Measurements from ENCODE around the gene EIF5B. TPM values are rescaled to one million over a fixed set of nuclear protein-coding genes. Genes with fewer than 3 reads are reported as not detected.

EIF5B gene
- total and polyA plus RNA-seq, 2 of the 4 experiments (the other 2 are of a cell fraction) = 19.7 to 21.8 TPM

GRCh38 chr2:99399063-99399462 is 61.9 kb downstream of the EIF5B start:
- H4K20me1 ChIP-seq (ENCODE audit: insufficient read depth, low read length) = peaks cover 6% of the 10 kb centered on the region; the same call in 1 of the 2 replicates
- intact Hi-C loops (cut with micrococcal nuclease) (no loop called here), in situ Hi-C loops (cut with MboI; ENCODE audit: low sequenced_read_pairs) (no loop called here), dilution Hi-C loops (cut with HindIII; ENCODE audit: low sequenced_read_pairs, unreplicated experiment) (no loop called here)
- no peak overlapping the region for H3K9ac ChIP-seq (ENCODE audit: low read depth, low read length)
- WGBS, 2 experiments (ENCODE audit: extremely low coverage in 2 of 2, insufficient read length in 1 of 2) = no CpG with 5 or more reads among the region's 5 CpGs
- peaks cover 2% of the 10 kb centered on the region; the same call in 1 of the 2 replicates for H3K4me1 ChIP-seq (ENCODE audit: control insufficient read depth, insufficient read depth, low read length)
- BruUV-seq (replicated peaks) = no TSS peak
- TF ChIP-seq MXI1 (IDR thresholded peaks at IDR 0.05; ENCODE audit: borderline replicate concordance, low read depth, low read length) (no peak), CTCF (conservative IDR thresholded peaks at IDR 0.05; ENCODE audit: low read depth, low read length) (no peak), RCOR1 (IDR thresholded peaks at IDR 0.05; ENCODE audit: insufficient replicate concordance, low read length) (no peak)
- TF ChIP-seq, protein P1, sequence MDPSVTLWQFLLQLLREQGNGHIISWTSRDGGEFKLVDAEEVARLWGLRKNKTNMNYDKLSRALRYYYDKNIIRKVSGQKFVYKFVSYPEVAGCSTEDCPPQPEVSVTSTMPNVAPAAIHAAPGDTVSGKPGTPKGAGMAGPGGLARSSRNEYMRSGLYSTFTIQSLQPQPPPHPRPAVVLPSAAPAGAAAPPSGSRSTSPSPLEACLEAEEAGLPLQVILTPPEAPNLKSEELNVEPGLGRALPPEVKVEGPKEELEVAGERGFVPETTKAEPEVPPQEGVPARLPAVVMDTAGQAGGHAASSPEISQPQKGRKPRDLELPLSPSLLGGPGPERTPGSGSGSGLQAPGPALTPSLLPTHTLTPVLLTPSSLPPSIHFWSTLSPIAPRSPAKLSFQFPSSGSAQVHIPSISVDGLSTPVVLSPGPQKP (IDR thresholded peaks at IDR 0.05; ENCODE audit: borderline replicate concordance, low read depth, low read length) = no peak
- H3K4me3 ChIP-seq (ENCODE audit: insufficient read depth, low read depth, low read length) = no peak overlapping the region
- no peak overlapping the region for H4K8ac ChIP-seq (ENCODE audit: low read depth in 2 of 2, low read length in 2 of 2)
- no peaks in the 10 kb centered on the region for H3K9me3 ChIP-seq (ENCODE audit: control insufficient read depth, insufficient read depth, low read length)
- H3K27me3 ChIP-seq (ENCODE audit: control insufficient read depth, insufficient read depth, low read length) = no peaks in the 10 kb centered on the region
- H2BK5ac ChIP-seq (ENCODE audit: low read depth, low read length, poor library complexity, severe bottlenecking) = no peak overlapping the region
- H2BK20ac ChIP-seq (ENCODE audit: low read depth, low read length) = no peak overlapping the region
- ChIA-PET POLR2A (ENCODE audit: unreplicated experiment) (no interaction called here), CTCF (no interaction called here)
- no peak overlapping the region for H3K56ac ChIP-seq (ENCODE audit: extremely low read depth, insufficient read depth, low read length)
- H2AK5ac ChIP-seq (ENCODE audit: low read depth, low read length) = no peak overlapping the region
- no peak overlapping the region for H3K4ac ChIP-seq (ENCODE audit: low read depth, low read length)
- DNase-seq (no peak), ATAC-seq (ENCODE audit: low read depth) (no peak)
- no peak overlapping the region for H3K23ac ChIP-seq (ENCODE audit: low read depth, low read length)
- H3K14ac ChIP-seq (replicated peaks; ENCODE audit: low read depth, low read length) = no peak overlapping the region
- H3K27ac ChIP-seq (ENCODE audit: insufficient read depth, low read length) = no peak overlapping the region
- peaks cover 56% of the 10 kb centered on the region for H3K36me3 ChIP-seq (ENCODE audit: control insufficient read depth, insufficient read depth, low read length)
- no peak overlapping the region for H4K5ac ChIP-seq (ENCODE audit: low read depth, low read length)
- peaks cover 12% of the 10 kb centered on the region for H3K9me1 ChIP-seq (ENCODE audit: insufficient read depth, low read length)
- no peak overlapping the region for H2BK120ac ChIP-seq (ENCODE audit: low read depth, low read length)
- peaks cover 0 to 10% of the 10 kb centered on the region in 2 experiments; a peak in 3 of 4 replicates for H3K79me1 ChIP-seq (ENCODE audit: low read depth in 1 of 2, low read length in 2 of 2)
- peak overlapping the region; percentile 43 for H2AK9ac ChIP-seq (replicated peaks; ENCODE audit: low read depth, low read length, poor library complexity)
- no peak overlapping the region for H3K4me2 ChIP-seq (ENCODE audit: low read depth, low read length)
- H3K18ac ChIP-seq (ENCODE audit: low read depth, low read length) = no peak overlapping the region
- H4K91ac ChIP-seq (ENCODE audit: insufficient read depth, low read depth, low read length) = no peak overlapping the region
- H2BK15ac ChIP-seq (ENCODE audit: low read depth, low read length) = no peak overlapping the region
- no peak overlapping the region for H2AFZ ChIP-seq (replicated peaks; ENCODE audit: low read length, poor library complexity)
